Adrenal gland (tissue), 5 donors: ENCODE measurements around the gene MAD1L1.

Experiments
- POLR2A ChIP-seq, 2 donors: fragments of 450-650 bp; IDR thresholded peaks; one replicate each; pipeline ENCODE4 v1.6.1; 2017; ENCODE audit warnings: antibody characterized with exemption in 2 of 2, mild to moderate bottlenecking in 2 of 2, moderate library complexity in 1 of 2
- TF ChIP-seq, protein P1 (sequence below), 6 experiments: fragments of 450-650 bp in 4 of 6; fragments of 200-600 bp in 2 of 6; sonication (generic) in 1 of 6; IDR thresholded peaks; 1 replicate in 5 of 6; 2 replicates in 1 of 6; pipeline versions ENCODE4 v1.5.1 to v1.8.0; 2016 to 2021; ENCODE audit warnings: antibody characterized with exemption in 6 of 6, mild to moderate bottlenecking in 2 of 6, moderate library complexity in 1 of 6
- donor health status: DM: no; HTN: no; CAD: no.

- TF ChIP-seq, protein P1, sequence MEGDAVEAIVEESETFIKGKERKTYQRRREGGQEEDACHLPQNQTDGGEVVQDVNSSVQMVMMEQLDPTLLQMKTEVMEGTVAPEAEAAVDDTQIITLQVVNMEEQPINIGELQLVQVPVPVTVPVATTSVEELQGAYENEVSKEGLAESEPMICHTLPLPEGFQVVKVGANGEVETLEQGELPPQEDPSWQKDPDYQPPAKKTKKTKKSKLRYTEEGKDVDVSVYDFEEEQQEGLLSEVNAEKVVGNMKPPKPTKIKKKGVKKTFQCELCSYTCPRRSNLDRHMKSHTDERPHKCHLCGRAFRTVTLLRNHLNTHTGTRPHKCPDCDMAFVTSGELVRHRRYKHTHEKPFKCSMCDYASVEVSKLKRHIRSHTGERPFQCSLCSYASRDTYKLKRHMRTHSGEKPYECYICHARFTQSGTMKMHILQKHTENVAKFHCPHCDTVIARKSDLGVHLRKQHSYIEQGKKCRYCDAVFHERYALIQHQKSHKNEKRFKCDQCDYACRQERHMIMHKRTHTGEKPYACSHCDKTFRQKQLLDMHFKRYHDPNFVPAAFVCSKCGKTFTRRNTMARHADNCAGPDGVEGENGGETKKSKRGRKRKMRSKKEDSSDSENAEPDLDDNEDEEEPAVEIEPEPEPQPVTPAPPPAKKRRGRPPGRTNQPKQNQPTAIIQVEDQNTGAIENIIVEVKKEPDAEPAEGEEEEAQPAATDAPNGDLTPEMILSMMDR (IDR thresholded peaks at IDR 0.05), result peak in 1 of 6 experiments; percentile 9
- TF ChIP-seq POLR2A (IDR thresholded peaks at IDR 0.05), result no peak
Observed at GRCh38 chr7:2248984-2249694, 16.4 kb upstream of the MAD1L1 start.
